Activated CD4-positive, alpha-beta T cell treated with anti-CD3 and anti-CD28 coated beads, Interleukin-2, amount 10 ng/mL, durations not matched to agents 24 days and 14 days (primary cell): ENCODE measurements around the gene BBS1. TPM values are rescaled to one million over a fixed set of nuclear protein-coding genes. Genes with fewer than 3 reads are reported as not detected.

Source experiments
- DNase-seq: peaks from one replicate; pipeline ENCODE4 v3.0.0; 2022
- H3K27ac Mint-ChIP-seq: one replicate; pipeline ENCODE4 v1.8.0; 2022; ENCODE audit warnings: mild to moderate bottlenecking, mixed read lengths
- H3K27me3 Mint-ChIP-seq: one replicate; pipeline ENCODE4 v1.8.0; 2022; ENCODE audit warnings: mixed read lengths
- H3K36me3 Mint-ChIP-seq: one replicate; pipeline ENCODE4 v1.8.0; 2022; ENCODE audit warnings: low read depth, mild to moderate bottlenecking, mixed read lengths
- H3K4me1 Mint-ChIP-seq: one replicate; pipeline ENCODE4 v1.8.0; 2021; ENCODE audit warnings: mixed read lengths
- H3K4me3 Mint-ChIP-seq: one replicate; pipeline ENCODE4 v1.8.0; 2022; ENCODE audit warnings: mild to moderate bottlenecking, moderate library complexity, mixed read lengths
- H3K9me3 Mint-ChIP-seq: one replicate; pipeline ENCODE4 v1.8.0; 2021; ENCODE audit warnings: mixed read lengths
- intact Hi-C: fragments of 100-400 bp; cut with micrococcal nuclease; formaldehyde crosslinking; loops from one replicate; pipeline ENCODE4 v1.15.1; 2023
- total RNA-seq: library from RNA; stranded (reverse); gene quantifications from 2 replicates; pipeline ENCODE4 v1.2.3, GENCODE V29; 2022

BBS1 gene
- total RNA-seq, 1 donor from 2014 or later, result 17.6 TPM

- H3K4me3 Mint-ChIP-seq, result no peak overlapping the region
- intact Hi-C loops, result no loop called here
These were observed 39.3 kb upstream of the BBS1 start for GRCh38 chr11:66471142-66471541.

DNA sequence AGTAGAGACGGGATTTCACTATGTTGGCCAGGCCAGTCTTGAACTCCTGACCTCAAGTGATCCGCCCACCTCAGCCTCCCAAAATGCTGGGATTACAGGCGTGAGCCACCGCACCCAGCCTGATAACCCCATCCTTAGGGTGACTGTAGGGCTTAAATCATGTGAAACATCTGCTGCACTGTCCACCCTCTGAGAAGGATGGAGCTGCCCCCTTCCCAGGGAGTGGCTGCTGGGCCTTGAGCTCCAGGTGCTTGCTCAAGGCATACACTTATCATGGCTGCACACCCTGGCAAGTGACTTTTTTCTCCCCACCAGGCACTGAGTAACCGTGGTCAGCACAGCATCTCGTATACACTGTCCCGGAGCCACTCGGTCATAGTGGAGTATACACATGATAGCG is 38.4 kb upstream of the BBS1 start:
- H3K27me3 Mint-ChIP-seq, result no peaks in the 10 kb centered on the region
- peaks cover 15% of the 10 kb centered on the region for H3K36me3 Mint-ChIP-seq
- no peak overlapping the region for H3K27ac Mint-ChIP-seq
- peaks cover 14% of the 10 kb centered on the region for H3K4me1 Mint-ChIP-seq
- H3K9me3 Mint-ChIP-seq, result no peaks in the 10 kb centered on the region
- intact Hi-C loops, result no loop called here
- H3K4me3 Mint-ChIP-seq, result no peak overlapping the region
- DNase-seq, result no peak

More at GRCh38 chr11:66471142-66471541, 39.3 kb upstream of the BBS1 start:
- Mint-ChIP-seq H3K36me3 (peaks cover 13% of the 10 kb centered on the region), H3K4me1 (peaks cover 18% of the 10 kb centered on the region), H3K9me3 (no peaks in the 10 kb centered on the region), H3K27me3 (no peaks in the 10 kb centered on the region), H3K27ac (no peak overlapping the region)
- no peak for DNase-seq

DNA sequence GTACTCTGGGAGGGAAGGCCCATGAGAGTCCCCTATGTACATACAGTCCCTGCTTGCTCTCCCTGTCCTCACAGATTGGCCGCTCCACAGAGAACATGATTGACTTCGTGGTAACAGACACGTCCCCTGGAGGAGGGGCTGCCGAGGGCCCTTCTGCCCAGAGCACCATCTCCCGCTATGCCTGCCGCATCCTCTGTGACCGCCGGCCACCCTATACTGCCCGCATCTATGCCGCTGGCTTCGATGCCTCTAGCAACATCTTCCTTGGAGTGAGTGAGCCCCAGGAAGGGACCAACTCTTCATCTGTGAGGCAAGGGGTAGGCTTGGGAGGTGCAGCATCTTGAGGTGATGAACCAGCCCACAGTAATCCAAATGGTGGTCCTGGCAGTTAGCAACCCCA is 37.3 kb upstream of the BBS1 start:
- Mint-ChIP-seq H3K36me3 (peaks cover 15% of the 10 kb centered on the region), H3K9me3 (no peaks in the 10 kb centered on the region), H3K27me3 (no peaks in the 10 kb centered on the region), H3K4me1 (peaks cover 12% of the 10 kb centered on the region), H3K27ac (no peak overlapping the region), H3K4me3 (no peak overlapping the region)
- no peak for DNase-seq
- intact Hi-C loops, result no loop called here

GRCh38 chr11:66473608-66474515 is 36.6 kb upstream of the BBS1 start:
- Mint-ChIP-seq H3K4me1 (peaks cover 12% of the 10 kb centered on the region), H3K27me3 (no peaks in the 10 kb centered on the region), H3K36me3 (peaks cover 15% of the 10 kb centered on the region), H3K9me3 (no peaks in the 10 kb centered on the region), H3K4me3 (no peak overlapping the region), H3K27ac (no peak overlapping the region)
- intact Hi-C loops, result no loop called here
- no peak for DNase-seq

DNA sequence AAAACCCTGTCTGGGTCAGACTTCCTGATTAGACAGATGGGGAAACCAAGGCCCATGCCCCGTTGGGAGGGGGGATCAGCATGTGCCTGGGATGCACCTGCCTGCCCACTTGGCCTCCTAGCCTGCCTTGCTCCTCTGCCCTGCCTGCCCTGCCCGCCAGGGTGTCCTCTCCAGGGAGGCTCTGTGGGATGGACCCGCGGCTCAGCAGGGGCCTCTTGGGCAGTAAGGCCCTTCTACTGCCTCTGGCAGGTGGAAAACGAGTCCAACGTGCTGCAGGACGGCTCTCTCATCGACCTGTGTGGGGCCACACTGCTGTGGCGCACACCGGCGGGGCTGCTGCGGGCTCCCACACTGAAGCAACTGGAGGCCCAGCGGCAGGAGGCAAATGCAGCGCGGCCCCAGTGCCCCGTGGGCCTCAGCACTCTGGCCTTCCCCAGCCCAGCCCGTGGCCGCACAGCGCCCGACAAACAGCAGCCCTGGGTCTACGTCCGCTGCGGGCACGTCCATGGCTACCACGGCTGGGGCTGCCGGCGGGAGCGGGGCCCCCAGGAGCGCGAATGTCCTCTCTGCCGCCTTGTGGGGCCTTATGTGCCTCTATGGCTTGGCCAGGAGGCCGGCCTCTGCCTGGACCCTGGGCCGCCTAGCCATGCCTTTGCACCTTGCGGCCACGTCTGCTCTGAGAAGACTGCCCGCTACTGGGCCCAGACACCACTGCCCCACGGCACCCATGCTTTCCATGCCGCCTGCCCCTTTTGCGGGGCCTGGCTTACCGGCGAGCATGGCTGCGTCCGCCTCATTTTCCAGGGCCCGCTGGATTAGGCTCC is 34.9 kb upstream of the BBS1 start:
- Mint-ChIP-seq H3K27me3 (no peaks in the 10 kb centered on the region), H3K9me3 (no peaks in the 10 kb centered on the region), H3K27ac (no peak overlapping the region), H3K36me3 (peaks cover 12% of the 10 kb centered on the region), H3K4me1 (peaks cover 16% of the 10 kb centered on the region), H3K4me3 (no peak overlapping the region)
- DNase-seq, result no peak
- intact Hi-C loops, result no loop called here

DNA sequence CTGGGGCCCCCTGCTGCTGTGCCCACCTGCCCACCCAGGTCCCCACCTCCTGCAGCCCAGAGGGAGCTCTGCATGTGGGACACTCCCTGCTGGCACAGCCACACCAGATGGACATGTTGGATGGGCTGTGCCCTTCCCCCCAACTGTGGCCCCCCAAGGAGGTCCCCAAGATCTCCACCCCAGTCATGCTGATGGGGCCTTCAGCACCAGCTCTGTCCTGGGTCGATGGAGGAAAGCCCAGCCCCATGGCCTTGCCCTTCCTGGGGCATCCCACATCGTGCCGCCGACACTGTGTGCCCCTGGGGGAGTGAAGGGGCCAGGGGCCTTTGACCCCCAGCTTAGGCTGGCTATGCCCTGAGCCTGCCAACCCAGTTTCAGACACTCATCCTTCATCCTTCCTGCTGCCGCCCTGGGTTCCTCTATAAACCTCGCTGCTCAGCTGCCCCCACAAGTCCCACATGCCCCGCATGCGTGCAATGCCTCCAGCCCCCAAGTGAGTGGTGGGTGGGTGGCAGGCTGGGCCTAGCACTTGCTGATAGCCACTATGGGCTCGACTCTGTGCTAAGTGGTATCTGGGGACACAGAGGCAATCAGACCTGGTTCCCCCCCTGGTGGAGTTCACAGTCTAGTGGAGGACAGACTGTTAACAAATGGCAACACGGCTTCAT is 34.1 kb upstream of the BBS1 start:
- Mint-ChIP-seq H3K36me3 (peaks cover 12% of the 10 kb centered on the region), H3K4me1 (peaks cover 20% of the 10 kb centered on the region), H3K4me3 (no peak overlapping the region), H3K9me3 (no peaks in the 10 kb centered on the region), H3K27ac (no peak overlapping the region), H3K27me3 (no peaks in the 10 kb centered on the region)
- intact Hi-C loops, result no loop called here
- DNase-seq, result no peak

GRCh38 chr11:66476841-66477251 is 33.6 kb upstream of the BBS1 start:
- intact Hi-C loops, result no loop called here
- no peak for DNase-seq
- no peak overlapping the region for H3K27ac Mint-ChIP-seq
- H3K4me1 Mint-ChIP-seq, result peaks cover 20% of the 10 kb centered on the region
- no peak overlapping the region for H3K4me3 Mint-ChIP-seq
- H3K27me3 Mint-ChIP-seq, result no peaks in the 10 kb centered on the region
- H3K36me3 Mint-ChIP-seq, result peaks cover 12% of the 10 kb centered on the region
- H3K9me3 Mint-ChIP-seq, result no peaks in the 10 kb centered on the region

DNA sequence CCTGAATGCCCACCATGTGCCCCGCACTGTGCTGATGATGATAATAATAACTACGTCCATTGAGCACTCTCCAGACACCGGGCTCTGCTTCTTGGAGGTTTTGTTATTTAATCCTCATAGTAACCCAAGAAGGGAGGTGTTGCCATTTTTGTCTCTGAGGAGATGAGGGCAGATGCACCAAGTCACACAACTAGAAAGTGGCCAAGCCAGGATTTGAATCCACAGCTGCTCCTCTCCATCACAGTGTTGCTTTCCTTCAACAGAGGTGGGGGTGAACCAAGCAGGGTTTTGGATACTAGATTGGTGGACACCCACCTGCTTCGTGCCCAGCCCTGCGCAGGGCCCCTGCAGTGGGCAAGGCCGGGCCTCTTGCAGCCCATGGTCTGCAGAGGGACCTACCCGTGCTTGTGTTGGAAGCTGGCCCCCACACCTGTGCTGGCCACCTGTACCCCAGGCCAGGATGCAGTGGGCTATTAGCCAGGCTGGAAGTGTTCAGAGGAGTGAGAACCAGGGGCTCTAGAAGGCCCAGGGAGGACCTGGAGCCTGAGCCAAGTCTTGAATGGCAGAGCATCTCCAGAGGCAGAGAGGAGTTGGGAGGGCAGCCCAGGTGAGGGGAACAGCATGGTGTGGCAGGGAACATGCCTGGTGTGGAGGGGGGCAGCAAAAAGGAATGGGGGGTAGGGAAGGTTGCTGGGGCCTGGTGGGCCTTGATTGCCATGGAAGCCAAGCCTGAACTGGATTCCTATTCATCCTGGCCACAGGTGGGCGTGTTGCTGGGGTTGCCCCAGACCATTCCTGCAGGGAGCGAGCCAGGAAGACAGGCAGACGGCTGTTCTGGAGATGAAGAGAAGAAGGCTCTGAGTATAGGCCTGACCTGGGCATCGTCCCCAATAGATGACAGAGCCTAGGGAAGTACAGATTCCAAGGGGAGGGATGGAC is 32.9 kb upstream of the BBS1 start:
- Mint-ChIP-seq H3K36me3 (peaks cover 11% of the 10 kb centered on the region), H3K27me3 (no peaks in the 10 kb centered on the region), H3K9me3 (no peaks in the 10 kb centered on the region), H3K27ac (no peak overlapping the region), H3K4me3 (peak overlapping the region; percentile 41), H3K4me1 (peaks cover 23% of the 10 kb centered on the region)
- no peak for DNase-seq
- intact Hi-C loops, result loop anchor here (2.0 kb wide), 1 partner anchor 69 kb away; no protein-coding TSS in a partner anchor

DNA sequence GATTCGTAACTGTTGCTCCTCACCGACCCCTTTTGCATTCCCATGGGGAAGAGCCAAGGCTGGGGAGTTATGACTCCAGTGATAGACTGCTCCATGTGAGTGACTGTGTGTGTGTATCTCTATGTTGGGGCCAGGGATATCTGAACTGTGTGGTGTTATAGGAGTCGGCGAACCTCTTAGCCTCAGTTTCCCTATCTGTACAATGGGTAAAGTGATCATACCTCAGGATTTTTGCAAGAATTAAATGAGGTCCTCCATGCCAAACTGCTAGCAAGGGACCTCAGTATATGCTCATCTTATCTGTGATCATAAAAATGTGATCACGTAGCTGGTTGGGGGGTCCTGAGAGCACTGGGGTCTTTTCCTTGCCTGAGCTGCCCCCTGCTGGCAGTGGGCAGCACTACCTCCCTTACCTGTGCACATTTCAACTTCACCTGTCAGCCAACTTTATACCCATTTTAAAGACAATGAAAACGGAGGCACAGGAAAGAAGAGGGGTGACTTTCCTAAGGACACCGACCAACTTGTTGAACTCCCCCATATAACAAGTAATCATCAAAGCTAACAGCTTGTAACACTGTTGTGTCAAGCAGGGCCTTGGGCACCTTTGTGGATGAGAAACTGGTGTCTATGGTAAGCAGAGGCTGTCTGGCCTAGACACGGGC is 31.6 kb upstream of the BBS1 start:
- Mint-ChIP-seq H3K27me3 (no peaks in the 10 kb centered on the region), H3K27ac (peak overlapping the region; percentile 90), H3K4me1 (peaks cover 24% of the 10 kb centered on the region), H3K9me3 (no peaks in the 10 kb centered on the region), H3K4me3 (peak overlapping the region; percentile 93), H3K36me3 (peaks cover 14% of the 10 kb centered on the region)
- DNase-seq, result peak; percentile 77
- intact Hi-C loops, result loop anchor here (2.0 kb wide), 1 partner anchor 70 kb away; no protein-coding TSS in a partner anchor

DNA sequence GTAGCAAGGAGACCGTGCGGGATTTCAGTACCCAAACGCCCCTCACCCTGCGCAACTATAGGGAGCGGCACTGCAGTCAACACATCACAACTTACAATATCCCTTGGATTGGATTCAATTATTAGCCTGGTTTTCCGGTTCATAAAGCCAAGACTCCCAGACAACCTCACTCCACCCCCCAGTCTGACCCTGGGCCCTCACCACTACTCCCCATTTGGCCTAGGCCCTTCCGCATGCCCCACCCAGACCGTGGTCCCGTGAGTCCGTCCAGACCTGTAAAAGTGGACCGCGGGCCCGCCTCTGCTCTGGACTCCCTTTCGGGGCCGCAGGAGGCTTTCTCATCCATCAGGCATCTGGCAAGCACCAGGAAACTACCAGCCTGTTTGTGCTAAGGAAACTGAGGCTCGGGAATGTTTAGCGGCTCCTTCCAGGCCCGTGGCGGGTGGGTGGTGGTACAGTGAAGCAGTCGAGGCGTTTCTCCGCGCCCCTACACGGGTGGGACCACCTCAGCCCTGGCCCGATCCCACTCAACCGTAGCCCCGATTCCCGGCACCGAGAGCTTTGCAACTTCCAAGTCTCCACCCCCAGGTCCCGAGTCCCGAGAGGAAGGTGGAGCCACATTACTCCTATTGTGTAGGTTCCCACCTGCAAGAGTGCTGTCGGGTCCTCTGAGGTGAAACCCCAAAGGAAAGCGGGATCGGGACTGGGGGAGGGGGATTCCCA is 30.9 kb upstream of the BBS1 start:
- peaks cover 24% of the 10 kb centered on the region for H3K4me1 Mint-ChIP-seq
- no peaks in the 10 kb centered on the region for H3K27me3 Mint-ChIP-seq
- H3K27ac Mint-ChIP-seq, result peak overlapping the region; percentile 90
- H3K4me3 Mint-ChIP-seq, result peak overlapping the region; percentile 93
- peak; percentile 73 for DNase-seq
- peaks cover 11% of the 10 kb centered on the region for H3K36me3 Mint-ChIP-seq
- intact Hi-C loops, result loop anchor here (1.0 to 2.0 kb wide), 5 partner anchors 13 to 198 kb away; partner anchors contain the start of genes ACTN3, PELI3, RBM4B and ZDHHC24
- H3K9me3 Mint-ChIP-seq, result no peaks in the 10 kb centered on the region

- intact Hi-C loops, result loop anchor here (1.0 kb wide), 4 partner anchors 14 to 197 kb away; partner anchors contain the start of genes ACTN3, PELI3, RBM4B and ZDHHC24
- peaks cover 27% of the 10 kb centered on the region for H3K4me1 Mint-ChIP-seq
- DNase-seq, result peak; percentile 99
- peaks cover 14% of the 10 kb centered on the region for H3K36me3 Mint-ChIP-seq
- no peaks in the 10 kb centered on the region for H3K27me3 Mint-ChIP-seq
- H3K9me3 Mint-ChIP-seq, result no peaks in the 10 kb centered on the region
- H3K4me3 Mint-ChIP-seq, result peak within 1 kb of the TSS; percentile 93
- peak within 1 kb of the TSS; percentile 90 for H3K27ac Mint-ChIP-seq
These were observed 30.1 kb upstream of the BBS1 start, which contains the start of gene DPP3 for GRCh38 chr11:66480117-66480938. TSS of gene DPP3 (plus strand) at chr11:66480434. CDS start at chr11:66482201, 1,767 bp downstream.
